Pons (tissue), 1 donor: Measurements from ENCODE around the gene CDK9.
"Not testable (repeated sequence)": the region's sequence is repeated elsewhere in the genome, so short reads cannot be mapped to it uniquely, and the experiment has no call there.

ENCODE experiments used
- DNase-seq: peaks from one replicate; pipeline ENCODE4 v3.0.0-alpha.2; 2016; ENCODE audit warnings: low spot score

CDK9 gene

DNA sequence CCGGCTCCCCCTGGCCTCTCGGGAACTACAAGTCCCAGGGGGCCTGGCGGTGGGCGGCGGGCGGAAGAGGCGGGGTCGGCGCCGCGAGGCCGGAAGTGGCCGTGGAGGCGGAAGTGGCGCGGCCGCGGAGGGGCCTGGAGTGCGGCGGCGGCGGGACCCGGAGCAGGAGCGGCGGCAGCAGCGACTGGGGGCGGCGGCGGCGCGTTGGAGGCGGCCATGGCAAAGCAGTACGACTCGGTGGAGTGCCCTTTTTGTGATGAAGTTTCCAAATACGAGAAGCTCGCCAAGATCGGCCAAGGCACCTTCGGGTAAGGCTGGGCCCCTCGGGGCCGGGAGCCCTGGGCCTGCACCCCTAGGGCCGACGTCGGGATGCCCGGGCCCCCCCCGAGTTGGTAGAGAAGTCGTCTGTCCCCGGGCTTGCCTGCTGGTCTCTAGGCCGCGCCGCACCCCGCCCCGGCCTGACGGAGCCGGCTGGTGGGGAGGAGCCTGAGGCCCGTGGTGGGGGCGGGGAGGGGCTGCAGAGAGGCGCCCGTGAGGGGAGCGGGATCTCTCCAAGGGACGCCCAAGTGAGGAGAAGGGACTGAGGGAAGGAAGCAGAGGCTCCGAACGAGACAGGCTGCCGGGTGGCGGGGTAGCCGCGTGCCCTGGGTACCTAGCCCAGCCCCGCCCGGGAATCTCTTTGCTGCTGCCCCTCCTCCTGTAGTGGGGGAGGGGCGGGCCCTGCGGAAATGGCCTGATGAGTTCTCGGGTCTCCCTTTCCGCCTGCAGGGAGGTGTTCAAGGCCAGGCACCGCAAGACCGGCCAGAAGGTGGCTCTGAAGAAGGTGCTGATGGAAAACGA is at the start of gene CDK9:
Gene CDK9 (plus strand): TSS at position 102 of the 840 bp plus-strand sequence. CDS start 115 bp downstream, at position 217.
- peak; percentile 77 for DNase-seq

DNA sequence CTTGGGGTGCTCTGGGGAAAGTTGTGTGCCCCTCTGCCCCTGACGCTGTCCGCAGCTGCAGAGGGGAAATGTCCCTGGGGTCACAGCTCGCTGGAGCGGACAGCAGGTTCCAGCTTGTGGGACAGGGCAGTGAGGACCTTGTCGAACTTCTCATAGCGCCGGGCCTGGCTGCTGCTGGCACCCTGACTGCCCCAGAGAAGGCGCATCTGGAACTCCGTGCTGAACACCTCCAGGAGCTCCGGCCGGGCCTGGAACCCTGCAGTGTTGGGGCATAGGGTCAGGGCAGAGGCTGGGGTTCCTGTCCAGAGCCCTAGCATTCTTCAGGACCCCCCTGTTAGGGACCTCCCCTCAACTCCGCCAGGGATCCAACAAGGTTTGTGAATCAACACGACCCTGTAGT is 47.2 kb upstream of the CDK9 start:
- no peak for DNase-seq

DNA sequence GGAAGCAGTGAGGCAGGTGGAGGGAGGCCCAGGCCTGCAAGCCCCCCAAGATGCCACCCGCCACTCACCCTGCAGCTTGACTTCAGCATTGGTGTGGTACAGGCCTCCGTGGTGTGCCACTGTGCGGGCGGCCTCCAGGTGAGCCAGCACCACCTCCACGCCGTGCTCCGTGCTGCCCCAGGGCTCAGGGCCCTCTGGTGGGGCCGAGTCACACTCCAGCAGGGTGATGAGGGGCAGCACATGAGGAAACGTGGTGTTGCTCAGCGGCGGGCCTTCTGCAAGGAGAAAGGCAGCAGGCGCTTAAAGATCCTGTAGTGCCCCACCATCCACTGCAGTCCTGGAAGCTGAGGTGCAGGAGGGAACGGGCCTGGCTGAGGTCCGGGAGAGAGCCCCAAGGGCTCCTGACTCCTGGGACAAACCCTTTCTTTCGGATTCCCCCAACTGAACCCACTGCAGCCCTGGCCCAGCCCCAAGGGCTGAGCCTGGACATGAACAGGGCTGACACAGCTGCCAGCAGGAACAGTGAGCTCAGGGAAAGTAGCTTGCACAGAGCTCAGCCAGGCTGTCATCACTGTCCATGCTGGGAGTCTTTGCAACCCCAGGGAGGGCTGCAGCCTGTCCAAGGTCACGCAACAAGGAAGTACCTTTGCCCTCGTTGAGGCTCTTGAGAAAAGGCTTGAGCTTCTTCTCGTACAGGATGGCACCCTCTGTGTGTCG is 46.1 kb upstream of the CDK9 start:
- DNase-seq: no peak

DNA sequence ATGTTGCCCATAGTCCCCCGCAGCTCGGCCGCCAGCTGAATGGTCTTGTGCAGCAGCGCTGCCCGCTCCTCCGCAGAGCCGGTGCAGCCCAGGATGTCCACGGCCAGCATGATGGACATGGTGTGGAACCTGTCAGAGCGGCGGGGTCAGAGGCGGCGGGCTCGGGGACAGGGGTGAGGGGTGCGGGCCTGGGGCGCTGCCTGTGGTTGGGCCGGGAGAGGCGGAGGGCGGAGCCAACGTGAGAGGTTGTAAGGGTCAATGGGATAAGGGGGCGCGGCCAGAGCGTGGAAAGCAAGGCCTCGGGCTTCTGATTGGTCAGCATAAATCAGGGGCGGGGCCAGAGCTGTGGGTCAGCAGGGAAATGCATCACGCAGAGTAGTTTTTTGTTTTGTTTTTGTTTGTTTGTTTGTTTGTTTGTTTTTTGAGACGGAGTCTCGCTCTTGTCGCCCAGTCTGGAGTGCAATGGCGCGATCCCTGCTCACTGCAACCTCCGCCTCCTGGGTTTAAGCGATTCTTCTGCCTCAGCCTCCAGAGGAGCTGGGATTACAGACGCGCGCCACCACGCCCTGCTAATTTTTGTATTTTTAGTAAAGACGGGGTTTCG is 43.9 kb upstream of the CDK9 start:
- peak; percentile 75 for DNase-seq

DNA sequence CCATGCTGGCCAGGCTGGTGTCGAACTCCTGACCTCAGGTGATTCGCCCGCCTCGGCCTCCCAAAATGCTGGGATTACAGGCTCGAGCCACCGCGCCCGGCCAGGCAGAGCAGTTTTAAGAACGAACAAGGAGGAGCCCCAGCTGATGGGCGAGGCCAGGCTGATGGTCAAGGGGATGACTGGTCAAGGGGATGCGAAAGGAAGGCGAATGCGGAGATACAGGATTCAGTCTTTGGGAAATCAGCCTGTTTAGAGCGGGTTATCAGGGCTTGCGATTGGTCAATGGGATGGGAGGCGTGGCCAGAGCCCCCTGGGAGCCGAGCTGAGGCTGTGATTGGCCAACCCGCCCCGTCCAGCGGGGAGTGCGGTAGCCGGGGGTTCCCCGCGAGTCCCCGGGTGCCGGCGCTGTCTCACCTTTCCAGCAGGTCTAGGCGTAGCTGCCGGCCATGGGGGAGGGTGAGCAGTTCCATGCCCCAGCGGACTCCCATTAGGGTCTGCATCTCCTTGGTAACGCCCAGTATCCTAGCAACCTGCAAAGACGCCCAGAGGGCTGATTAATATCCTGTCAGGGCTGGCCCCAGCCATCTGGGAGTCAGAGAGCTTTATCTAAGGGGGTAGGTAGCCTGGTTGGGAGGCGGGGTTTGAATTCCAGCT is 43.3 kb upstream of the CDK9 start:
- no peak for DNase-seq

DNA sequence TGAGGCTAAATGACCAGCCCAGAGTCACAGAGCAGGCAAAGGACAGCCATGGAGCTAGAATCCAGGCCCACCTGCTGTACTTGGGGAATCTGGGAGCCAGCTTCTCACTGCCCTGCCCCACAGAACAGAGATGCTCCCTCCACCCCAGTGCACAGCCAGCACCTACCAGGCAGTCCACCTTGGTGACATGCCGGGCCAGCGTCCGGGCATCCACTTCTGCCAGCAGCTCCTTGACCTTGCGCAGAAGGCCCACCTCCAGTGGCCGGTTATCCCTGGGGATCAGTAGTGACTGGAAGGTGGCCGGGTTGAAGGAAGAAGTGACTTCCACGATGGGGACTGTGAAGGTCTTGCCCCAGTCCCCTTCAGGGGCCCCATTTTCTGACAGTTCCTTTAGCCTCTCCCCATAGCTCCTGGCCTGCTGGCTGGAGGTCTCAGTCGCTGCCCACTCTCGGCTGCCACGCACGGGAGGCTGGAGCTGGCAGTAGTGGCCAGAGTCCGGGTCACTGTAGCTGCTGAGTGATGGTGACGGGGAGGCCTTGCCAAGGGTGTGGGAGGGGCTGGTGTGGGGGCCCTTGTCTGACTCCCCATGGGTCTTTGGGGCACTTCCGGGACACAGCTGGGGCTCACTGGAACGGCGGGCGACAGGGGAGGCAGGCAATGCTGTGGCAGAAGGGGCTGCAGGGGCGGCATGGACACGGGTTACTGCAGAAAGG is 41.3 kb upstream of the CDK9 start:
- no peak for DNase-seq

DNA sequence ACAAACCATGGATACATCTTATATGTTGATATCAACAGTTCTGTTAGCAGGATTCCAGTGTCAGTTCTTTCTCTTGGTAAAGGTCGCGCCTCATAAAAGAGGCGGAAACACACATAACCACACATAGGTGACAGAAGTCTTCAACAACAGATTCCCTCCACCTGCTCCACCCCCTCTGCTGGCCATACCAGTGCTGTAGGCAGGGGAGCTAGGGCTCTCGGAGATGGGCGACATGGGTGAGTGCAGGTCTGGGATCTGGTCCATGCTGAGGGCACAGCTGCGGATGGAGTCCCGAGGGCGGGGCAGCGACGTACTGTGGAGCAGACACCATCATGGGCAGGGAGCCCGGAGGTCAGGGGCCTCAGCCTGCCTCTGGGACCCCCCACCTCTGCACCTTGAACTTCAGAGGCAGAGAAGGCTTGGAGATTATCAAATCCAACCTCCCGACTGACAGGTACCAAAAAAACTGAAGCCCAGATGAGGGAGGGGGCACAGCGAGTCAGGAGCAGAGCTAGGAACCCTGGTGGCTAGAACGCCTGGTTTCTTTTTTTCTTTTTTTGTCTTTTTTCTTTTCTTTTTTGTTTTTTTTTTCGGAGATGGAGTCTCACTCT is 38.8 kb upstream of the CDK9 start:
- DNase-seq: no peak

DNA sequence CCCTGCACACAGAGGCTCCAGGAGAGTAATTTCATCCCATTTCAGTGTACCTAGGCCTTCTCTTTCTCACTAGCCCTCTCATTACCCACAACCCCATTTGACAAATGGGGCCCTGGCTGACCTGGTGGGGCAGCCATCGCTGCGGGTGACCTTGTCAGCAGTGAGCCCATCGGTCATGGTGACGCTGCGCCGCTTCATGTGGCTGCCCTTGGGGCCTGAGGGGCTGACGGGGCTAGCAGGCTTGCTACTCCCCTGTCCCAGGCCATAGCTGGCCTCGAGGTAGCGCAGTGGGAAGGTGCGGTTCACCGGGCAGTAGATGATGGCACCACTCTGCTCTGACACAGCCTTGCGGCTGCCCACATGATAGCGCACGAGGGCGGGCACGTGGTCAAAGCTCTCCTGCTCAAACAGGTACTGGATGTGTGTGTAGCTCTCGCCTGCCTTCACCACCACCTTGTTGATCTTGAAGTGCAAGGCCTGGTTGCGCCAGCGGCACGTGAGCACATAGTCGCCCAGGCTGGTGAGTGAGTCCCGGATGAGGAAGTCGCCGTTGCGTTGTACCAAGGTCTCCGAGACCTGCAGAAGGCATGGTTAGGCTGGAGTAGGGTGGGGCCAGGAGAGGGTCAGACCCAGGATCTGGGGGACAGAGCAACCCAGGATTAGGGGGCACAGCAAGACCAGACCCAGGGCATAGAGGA is 36.6 kb upstream of the CDK9 start:
- DNase-seq: no peak

DNA sequence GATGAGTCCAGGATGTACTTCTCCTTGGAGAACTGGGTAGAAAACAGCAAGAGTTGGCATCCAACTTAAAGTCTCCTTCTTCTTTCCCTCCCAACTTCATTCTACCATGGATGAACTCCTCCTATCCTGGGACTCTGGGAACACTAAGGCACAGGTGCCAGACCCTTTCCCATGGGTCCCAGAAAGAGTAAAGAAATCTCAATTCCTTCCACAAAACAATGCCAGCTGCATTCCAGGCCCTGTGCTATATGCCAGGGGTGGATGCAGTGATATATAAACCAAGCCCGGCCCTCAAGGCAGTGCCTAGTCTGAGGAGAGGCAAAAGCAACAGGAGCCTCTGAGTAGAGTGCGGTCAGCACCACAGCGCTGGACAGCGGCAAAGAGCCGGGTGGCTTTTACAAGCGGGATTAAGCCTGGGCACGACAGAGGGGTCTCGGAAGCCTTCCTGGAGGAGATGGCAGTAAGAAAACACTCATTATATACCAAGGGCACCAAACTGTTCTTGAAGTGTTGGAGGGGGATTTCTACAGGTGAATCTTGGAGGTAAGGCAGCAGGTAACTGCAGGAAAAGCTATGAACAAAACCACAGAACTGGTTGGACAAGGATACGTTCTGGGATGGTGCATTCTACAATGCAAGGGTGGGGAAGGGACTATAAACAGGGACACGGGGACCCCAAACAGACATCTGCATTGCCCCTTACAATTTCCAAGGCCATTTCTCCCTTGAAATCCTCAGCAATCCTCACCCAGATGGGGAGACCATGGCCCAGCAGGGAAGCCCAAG is 34.4 kb upstream of the CDK9 start:
- no peak for DNase-seq

DNA sequence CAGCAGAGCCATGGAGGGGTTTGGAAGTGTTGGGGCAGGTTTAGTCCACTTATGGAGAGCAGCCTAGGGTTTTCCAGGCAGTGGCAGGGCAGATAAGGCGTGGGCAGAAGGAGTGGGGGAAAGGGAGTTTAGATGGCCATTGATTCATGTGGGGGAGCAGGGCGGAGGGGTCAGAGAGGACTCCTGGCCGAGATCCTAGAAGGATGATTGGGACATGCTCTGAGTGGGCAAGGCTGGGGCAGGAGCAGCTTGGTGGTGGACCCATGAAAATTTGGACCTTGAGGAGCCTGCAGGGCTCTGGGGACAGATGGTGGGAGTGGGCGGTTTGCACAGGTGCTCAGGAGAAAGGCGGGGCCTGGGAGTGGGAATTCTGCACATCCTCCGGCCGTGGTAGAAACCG is 32.7 kb upstream of the CDK9 start:
- no peak for DNase-seq

DNA sequence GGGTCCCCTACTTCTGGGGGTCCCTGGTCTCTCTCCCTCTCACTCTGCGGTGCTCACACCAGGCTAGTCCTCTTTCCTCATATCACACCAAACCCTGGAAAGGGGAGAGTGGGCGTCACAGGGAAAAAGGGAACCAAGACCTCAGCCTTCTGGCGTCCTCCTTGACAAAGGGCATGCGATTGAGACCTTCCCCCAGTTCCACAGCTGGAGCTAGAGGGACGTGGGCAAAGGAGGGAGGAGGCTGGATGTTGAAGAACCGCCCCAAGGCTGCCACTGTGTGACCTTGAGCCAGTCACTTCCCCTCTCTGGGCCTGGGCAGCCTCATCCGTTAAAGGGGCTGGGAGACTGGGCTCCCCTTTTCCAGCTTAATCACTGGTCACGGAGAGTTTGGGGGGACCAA is 32.2 kb upstream of the CDK9 start:
- DNase-seq: no peak

DNA sequence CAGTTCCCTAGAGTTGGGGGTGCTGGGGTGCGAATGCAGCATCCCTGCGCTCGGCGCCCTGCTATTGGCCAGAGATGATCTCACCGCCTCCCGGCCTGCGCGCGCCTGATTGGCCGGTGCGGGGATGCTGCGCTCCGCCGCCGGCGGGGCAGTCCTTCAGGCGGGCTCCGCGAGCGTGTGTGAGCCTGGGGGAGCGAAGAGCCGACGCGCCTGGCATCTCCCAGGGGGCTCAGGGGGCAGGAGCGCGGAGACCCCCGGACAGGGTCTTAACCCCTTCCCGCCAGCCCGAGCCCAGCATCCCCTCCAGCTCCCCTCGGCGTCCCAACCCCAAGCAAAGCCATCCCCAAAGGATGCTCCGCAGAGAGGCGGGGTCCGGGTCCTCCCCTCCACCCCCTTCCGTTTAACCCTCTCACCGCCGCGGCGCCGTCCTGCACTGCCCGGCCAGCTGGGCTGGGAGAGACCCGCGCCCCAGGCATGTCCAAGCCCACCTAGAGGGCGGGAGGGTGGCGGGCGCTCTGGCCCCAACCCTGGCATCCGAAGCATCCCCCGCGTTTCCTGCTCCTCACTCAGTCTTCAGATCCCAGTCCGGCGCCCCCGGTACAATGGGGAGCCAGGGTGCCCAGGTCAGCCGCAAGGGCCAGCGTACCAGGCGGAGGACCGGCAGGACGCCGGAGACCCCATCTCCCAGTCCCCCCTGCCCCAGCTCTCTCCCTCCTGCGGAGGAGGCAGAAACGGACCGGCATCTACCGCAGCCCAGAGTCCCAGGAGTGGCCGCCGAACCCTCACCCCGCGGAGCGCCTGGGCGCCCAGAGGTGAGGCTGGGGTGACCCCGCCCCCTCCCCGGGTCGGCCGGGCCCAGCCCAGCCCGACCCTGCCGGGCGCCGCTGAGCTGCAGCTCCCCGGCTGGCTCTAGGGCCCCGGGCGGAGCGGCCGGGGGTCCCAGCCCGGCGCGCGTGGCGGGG is 31.5 kb upstream of the CDK9 start:
- DNase-seq: no peak

DNA sequence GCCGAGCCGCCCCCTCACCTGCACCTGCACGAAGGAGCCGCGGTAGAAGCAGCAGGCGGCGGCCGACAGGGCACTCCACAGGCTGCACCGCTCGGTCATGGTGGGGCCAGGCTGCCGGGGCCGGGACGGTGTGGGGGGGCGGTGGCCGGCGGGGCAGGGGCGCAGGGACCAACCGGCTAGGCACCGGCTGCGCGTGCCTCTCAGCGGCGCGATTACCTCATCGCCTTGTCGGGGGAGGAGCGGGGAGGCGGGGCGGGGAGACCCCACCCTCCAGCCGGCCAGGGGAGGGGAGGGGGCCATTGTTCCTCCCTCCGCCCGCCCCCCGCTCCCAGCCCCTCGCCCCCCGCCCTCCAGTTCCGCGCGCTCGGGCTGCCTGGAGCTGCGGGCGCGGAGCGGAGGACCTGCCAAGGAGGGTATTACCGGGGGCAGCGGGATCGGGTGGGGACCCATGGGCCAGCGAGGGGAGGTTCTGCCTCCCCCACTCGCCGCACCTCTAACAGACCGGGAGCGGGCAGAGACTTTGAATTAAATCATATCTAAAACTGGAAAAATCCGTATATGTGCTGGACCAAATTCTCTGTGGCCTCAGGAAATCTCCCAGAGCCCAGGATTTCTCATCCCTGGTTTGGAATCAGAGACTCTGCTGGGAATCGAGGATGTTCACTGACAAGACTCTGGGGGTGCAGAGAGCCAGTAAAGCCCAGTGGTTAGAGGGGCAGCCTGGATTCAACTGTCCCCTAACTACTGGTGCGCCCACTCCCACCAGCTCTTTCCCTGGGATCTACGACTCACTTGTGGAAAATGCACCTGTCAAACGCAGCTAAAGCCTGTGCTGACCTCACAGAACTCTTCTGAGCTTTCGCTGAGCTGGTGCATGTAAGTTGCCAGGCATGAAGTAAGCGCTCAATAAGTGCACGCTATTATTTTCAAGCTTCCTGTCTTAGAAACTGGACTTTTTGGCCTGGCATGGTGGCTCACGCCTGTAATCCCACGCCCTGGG is 30.5 kb upstream of the CDK9 start:
- DNase-seq: no peak

DNA sequence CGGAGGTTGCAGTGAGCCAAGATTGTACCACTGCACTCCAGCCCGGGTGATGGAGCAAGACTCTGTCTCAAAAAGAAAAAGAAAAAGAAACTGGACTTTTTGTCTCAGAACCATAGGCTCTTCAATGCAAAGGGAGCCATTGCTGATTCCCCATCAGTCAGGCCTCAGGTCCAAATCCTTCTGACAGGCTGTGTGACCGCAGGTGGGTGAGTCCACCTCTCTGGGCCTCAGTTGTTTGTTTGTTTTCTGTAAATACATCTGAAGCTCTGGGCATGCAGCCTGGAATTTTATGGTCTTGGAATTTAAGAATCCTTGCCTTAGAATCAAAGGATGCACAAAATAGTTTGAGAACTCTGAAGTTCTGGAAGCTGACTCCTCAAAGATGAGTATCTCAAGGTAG is 29.6 kb upstream of the CDK9 start:
- no peak for DNase-seq

DNA sequence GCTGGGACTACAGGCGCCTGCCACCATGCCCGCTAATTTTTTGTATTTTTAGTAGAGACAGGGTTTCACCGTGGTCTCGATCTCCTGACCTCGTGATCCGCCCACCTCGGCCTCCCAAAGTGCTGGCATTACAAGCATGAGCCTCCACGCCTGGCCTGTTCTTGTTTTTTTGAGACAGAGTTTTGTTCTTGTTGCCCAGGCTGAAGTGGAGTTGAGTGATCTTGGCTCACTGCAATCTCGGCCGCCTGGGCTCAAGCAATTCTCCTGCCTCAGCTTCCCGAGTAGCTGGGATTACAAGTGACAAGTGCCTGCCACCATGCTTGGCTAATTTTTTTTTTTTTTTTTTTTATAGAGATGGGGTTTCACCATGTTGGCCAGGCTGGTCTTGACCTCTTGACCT is 29.1 kb upstream of the CDK9 start:
- not testable (repeated sequence) for DNase-seq

DNA sequence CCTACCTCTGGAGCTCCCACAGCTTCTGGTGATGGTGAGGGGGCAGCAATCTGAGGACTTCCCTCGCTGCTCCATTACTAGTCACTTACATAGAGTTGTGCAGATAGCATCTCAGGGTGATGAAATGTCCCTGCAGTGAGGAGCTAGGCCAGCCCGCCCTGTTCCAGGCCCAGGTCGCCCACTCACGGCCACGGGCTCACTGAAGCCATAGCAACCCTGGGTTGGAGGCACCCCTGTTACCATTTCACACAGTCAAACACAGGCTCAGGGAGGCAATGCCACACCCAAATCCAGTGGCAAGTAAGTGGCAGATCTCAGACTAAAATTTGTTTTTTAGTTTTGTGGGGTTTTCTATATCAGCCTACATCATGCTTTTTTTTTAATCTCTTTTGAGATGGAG is 27.0 kb upstream of the CDK9 start:
- DNase-seq: no peak

DNA sequence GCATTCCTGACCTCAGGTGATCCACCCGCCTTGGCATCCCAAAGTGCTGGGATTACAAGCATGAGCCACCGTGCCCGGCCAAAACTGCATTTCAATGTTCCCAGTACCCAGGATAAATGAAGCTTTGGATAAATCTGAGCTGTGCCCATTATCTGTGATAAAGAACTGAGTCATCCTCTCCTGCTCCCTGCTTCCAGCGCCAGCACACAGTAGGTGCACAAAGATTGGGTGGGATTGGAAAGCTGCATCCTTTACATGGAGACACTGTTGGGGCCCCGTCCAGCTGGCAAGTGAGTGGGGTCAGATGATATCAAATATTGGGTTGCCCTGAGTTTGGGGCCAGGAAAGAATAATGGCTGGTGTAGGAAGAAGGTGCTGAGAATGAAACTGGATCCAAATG is 24.8 kb upstream of the CDK9 start:
- DNase-seq: no peak
